WERI-Rb-1 (cell line): ENCODE data around the gene EPB41.

ENCODE experiments used
- DNase-seq: peaks from one replicate; pipeline ENCODE4 v3.0.0-alpha.2; 2020
- H3K27ac ChIP-seq: fragments of 250-450 bp; sonication (Bioruptor Pico); 2 replicates; pipeline ENCODE4 v1.5.1; 2020; ENCODE audit warnings: mild to moderate bottlenecking, moderate library complexity
- H3K27me3 ChIP-seq: fragments of 250-450 bp; sonication (Bioruptor Pico); 2 replicates; pipeline ENCODE4 v1.5.1; 2021; ENCODE audit warnings: mild to moderate bottlenecking, low read depth, moderate library complexity; ENCODE audit not compliant: insufficient read depth, severe bottlenecking
- H3K36me3 ChIP-seq: fragments of 250-450 bp; sonication (Bioruptor Pico); 2 replicates; pipeline ENCODE4 v1.5.1; 2020; ENCODE audit warnings: mild to moderate bottlenecking, moderate library complexity
- H3K4me3 ChIP-seq: 2 replicates; pipeline ENCODE4 v1.5.1; 2011; ENCODE audit warnings: low read depth, mild to moderate bottlenecking, control low read depth, low read length
- H3K9me3 ChIP-seq: fragments of 250-450 bp; sonication (Bioruptor Pico); 2 replicates; pipeline ENCODE4 v1.5.1; 2021; ENCODE audit warnings: mild to moderate bottlenecking, moderate library complexity; ENCODE audit not compliant: severe bottlenecking
- TF ChIP-seq, protein P1 (sequence below): IDR thresholded peaks from 2 replicates; pipeline ENCODE4 v1.5.1; 2011; ENCODE audit warnings: low read depth, mild to moderate bottlenecking, control low read depth, inconsistent platforms, low read length

The EPB41 gene

DNA sequence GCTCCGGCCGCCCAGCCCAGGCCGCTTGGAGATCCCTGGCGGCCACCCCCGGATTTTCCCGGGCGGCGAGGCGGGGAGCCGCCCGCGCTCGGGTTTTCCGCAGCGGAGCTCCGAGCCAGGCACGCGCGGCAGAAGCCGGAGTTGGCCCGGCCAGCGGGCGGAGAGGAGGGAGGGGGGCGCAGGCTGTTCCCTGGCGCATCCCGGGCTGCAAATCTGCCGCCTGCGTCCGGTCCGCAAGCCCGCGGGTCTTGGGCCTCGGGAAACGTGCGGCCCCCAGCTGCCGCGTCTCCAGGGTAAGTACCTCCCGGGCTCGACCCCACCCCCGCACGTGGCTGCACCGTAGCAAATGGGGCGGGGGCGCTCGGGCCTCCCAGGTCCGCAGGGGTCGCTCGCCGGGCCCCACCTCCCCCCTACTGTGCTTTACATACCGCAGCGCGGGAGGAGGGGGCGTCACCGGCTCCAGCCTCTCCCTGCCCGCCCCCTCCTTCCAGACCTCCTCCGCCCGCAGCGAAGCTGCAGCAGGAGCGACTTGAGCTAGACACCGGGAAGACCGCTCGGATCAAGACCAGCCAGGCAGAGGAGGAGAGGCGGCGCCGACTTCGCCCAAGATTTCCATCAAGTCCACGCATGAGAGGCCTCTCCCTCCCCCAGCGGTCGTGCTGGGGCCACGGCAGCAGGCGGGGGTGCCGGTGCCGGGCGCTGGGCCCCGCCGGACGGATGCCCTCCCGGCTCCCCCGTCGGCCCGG, 207.7 kb downstream of the EPB41 start:
- DNase-seq, result peak; percentile 35
- peak overlapping the region; percentile 43 for H3K4me3 ChIP-seq
- H3K9me3 ChIP-seq, result no peaks in the 10 kb centered on the region
- H3K27me3 ChIP-seq, result peaks cover 25% of the 10 kb centered on the region
- H3K27ac ChIP-seq, result no peak overlapping the region
- TF ChIP-seq, protein P1, sequence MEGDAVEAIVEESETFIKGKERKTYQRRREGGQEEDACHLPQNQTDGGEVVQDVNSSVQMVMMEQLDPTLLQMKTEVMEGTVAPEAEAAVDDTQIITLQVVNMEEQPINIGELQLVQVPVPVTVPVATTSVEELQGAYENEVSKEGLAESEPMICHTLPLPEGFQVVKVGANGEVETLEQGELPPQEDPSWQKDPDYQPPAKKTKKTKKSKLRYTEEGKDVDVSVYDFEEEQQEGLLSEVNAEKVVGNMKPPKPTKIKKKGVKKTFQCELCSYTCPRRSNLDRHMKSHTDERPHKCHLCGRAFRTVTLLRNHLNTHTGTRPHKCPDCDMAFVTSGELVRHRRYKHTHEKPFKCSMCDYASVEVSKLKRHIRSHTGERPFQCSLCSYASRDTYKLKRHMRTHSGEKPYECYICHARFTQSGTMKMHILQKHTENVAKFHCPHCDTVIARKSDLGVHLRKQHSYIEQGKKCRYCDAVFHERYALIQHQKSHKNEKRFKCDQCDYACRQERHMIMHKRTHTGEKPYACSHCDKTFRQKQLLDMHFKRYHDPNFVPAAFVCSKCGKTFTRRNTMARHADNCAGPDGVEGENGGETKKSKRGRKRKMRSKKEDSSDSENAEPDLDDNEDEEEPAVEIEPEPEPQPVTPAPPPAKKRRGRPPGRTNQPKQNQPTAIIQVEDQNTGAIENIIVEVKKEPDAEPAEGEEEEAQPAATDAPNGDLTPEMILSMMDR, result no peak
- peaks cover 17% of the 10 kb centered on the region for H3K36me3 ChIP-seq

DNA sequence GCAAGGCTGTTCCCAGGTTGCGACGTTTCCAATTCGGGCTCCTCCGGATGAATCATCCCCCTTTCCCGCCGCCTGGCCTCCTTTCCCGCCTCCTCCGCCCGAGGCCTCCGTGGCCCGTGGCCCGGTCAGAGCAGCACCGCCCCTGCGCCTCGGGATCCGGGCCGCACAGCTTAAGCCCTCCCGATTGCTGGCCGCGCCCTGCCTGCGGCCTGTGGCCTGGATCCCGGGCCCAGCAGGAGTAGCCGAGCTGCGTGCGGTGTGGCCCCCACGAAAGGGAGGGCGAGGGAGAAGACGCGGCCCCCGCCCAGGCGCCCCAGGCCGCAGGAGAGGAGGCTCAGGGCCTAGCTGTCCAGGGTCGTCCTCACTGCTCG, 208.3 kb downstream of the EPB41 start:
- Histone ChIP-seq H3K4me3 (no peak overlapping the region), H3K9me3 (no peaks in the 10 kb centered on the region), H3K36me3 (peaks cover 11% of the 10 kb centered on the region), H3K27ac (no peak overlapping the region), H3K27me3 (peaks cover 25% of the 10 kb centered on the region)
- DNase-seq, result no peak
- TF ChIP-seq, protein P1, result no peak

DNA sequence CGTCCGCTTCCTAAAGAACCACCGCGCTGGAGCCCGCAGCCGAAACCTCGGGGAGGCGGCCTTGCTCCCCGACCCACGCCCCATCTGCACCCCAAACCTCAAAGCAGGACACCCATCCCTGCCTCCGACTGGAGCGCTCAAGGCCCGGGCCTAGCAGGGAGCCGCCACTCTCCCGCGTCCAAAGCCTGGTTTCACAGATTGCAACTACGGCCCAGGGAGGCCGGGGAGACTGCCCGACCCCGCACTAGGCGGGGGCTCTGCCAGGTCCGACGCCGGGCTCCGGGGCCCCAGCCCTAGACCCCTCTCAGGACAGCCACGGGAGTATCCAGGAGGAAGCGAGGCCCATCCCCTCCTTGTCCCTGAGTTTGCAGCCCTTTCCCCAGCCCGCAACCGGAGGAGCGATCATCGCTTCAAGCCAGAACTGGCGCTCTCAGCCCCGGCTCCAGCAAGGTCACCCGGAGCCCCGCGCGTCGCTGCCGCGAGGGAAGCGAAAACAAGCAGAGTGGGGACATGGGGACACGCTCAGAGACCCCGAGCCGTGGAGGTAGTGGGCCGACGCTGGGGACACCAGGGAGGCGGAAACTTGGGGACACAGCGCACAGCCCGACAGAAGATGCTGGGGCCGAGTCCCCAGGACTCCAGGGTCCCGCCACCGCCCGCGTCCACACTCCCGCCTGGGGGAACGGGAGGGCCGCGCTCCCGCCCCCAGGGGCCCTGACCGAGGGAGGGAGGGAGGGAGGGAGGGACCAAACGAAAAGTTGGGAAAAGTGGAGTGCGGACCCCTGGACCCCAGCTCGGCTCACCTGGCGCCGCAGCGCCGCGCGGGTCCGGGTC, 208.9 kb downstream of the EPB41 start:
- peaks cover 25% of the 10 kb centered on the region for H3K27me3 ChIP-seq
- H3K36me3 ChIP-seq, result peaks cover 5% of the 10 kb centered on the region
- H3K27ac ChIP-seq, result no peak overlapping the region
- TF ChIP-seq, protein P1, result no peak
- no peak for DNase-seq
- H3K9me3 ChIP-seq, result no peaks in the 10 kb centered on the region
- H3K4me3 ChIP-seq, result no peak overlapping the region

DNA sequence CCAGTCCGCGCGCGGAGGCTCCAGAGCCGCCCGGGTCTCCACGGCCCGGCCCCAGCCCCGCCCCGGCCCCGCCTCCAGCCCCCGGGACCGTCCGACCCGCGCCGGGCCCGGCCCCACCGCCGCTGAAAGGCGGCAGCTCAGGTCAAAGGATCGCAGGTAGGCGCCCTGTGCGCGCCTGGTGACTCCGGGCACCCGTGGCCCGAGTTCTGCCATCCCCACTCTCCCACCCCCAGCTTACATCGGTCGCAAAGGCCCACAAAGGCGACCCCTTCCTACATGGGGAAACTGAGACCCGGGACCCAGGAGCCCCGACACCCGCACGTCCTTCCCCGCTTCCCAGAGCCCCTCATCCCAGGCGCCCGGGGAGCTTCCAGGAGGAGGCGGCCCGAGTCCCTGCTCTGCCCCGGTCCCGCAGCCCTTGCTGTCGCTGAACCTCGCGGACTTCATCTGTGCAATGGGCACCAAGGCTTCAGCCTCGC, 209.6 kb downstream of the EPB41 start, which contains the start of gene TMEM200B:
TMEM200B (minus strand) TSS at position 17 of the 479 bp plus-strand sequence. CDS start 2,075 bp downstream, outside the sequence.
- DNase-seq, result no peak
- no peaks in the 10 kb centered on the region for H3K9me3 ChIP-seq
- peak within 1 kb of the TSS; percentile 38 for H3K27ac ChIP-seq
- H3K36me3 ChIP-seq, result no peaks in the 10 kb centered on the region; the same call in 1 of the 2 replicates
- H3K27me3 ChIP-seq, result peaks cover 25% of the 10 kb centered on the region
- TF ChIP-seq, protein P1, result no peak
- H3K4me3 ChIP-seq, result peak within 1 kb of the TSS; percentile 70

DNA sequence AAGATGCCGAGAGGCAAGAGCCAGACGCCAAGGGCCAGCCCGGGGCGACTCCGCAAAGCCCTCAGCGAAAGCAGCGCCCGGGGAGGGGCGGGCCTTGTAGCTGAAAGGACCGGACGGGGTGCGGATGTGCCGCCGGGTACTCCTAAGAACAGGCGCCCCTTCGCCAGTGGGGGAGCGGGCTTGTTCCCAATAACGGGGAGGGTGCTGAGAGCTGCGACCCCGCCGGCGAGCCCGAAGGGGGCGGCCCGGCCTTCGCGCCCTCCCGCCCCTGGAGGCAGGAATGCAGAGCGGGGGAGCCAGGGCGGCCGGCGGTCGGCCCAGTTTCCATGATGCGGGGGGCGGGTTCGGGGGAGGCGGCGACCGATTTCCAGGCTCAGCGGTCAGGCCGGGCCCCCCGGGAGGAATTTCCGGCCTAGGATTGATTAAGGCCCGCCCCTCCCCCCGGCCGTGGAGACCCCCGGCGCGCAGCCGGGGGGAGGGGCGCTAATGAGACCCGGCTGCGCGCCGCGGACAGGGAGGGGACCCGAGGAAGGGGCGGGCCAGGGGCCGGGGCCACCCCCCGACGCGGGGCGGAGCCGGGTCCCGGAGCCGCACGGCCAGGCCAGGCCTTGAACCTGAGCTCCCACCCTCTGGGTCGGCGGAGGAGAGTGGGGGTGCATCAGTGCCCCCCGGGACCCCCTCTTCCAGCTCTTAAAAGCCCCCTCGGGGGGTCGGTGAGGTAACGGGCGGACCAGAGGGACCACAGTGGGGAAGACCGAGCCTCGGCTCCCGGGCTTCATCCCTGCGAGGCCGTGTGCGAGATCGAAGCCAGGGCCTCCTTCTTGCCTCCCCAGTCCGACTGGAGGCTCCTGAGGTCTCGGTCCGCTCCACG, 210.2 kb downstream of the EPB41 start:
- TF ChIP-seq, protein P1, result peak; percentile 49
- Histone ChIP-seq H3K4me3 (peak overlapping the region; percentile 70), H3K36me3 (no peaks in the 10 kb centered on the region; the same call in 1 of the 2 replicates), H3K9me3 (no peaks in the 10 kb centered on the region), H3K27ac (peak overlapping the region; percentile 38), H3K27me3 (peaks cover 25% of the 10 kb centered on the region)
- peak; percentile 71 for DNase-seq
